HFF-Myc (cell line): ENCODE data around the gene BTBD18.

Experiments used
- DNase-seq: peaks from one replicate; pipeline ENCODE4 v3.0.0-alpha.2; 2011; ENCODE audit warnings: low read depth; ENCODE audit errors: extremely low read depth
- H3K4me3 ChIP-seq: replicated peaks from 2 replicates; pipeline ENCODE4 v1.5.1; 2011; ENCODE audit warnings: low read depth, mild to moderate bottlenecking, control low read depth, low read length
- CTCF ChIP-seq: IDR thresholded peaks from 2 replicates; pipeline ENCODE4 v1.5.1; 2012; ENCODE audit warnings: mild to moderate bottlenecking, low read depth, low read length, control low read depth; ENCODE audit errors: missing control alignments

The BTBD18 gene

DNA sequence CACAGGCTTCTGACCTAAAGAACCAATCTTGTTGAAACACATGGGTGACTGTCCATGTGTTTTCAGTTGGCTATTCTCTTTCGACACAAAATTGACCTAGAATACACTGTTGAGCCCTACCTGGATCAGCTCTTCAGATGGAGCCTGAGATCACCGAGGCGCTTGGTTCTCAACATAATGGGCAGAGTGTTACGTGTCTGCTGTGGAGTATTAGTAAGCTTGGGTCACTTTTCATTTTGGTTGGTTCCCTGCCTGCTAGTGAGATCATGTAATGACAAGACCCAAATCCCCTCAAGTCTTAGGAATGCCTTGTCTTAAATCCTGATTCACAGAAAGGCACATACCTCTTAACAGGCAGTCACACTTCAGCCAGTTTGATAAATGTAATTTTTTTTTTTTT lies 48.3 kb downstream of the BTBD18 start:
- DNase-seq, result no peak
- no peak for TF ChIP-seq CTCF
- H3K4me3 ChIP-seq, result no peak overlapping the region

DNA sequence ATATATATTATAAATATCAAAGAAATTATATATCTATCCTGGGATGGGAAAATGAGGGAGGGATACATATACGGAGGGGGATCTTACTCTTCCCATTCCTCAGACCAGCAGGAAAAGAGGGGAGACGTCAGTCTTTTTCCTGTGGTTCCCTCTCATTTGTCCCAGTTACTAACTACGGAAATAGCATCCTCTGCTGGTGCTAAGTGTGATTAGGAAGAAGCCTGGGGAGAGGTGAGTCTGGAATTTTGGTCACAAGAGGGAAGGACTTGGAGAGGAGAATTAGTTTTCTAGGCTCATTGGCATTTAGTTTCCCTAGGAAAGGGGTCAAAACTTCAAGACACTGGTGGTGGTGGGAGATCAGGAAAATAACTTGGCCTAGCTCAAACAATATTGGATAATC lies 51.2 kb downstream of the BTBD18 start:
- DNase-seq, result no peak
- H3K4me3 ChIP-seq, result no peak overlapping the region
- no peak for TF ChIP-seq CTCF

GRCh38 chr11:57699813-57700212 lies 51.8 kb downstream of the BTBD18 start:
- no peak overlapping the region for H3K4me3 ChIP-seq
- no peak for TF ChIP-seq CTCF
- DNase-seq, result no peak

DNA sequence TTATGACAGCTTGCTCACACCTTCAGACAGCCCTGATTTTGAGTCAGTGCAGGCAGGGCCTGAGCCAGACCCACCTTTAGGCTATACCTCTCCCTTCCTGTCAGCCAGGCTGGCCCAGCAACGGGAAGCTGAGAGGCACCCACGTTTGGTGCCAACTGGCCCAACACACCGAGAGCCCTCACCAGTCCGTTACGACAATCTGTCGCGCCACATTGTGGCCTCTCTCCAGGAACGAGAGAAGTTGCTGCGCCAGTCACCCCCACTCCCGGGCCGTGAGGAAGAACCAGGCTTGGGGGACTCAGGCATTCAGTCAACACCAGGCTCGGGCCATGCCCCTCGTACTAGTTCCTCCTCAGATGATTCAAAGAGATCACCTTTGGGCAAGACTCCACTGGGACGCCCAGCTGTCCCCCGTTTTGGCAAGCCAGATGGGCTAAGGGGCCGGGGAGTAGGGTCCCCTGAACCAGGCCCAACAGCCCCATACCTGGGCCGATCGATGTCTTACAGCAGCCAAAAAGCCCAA lies 52.7 kb downstream of the BTBD18 start:
- DNase-seq, result no peak
- no peak overlapping the region for H3K4me3 ChIP-seq
- no peak for TF ChIP-seq CTCF
